HEK293 (cell line): ENCODE measurements around the gene RNF40.

Source experiments
- CTCF ChIA-PET: fragments of 350-600 bp; formaldehyde crosslinking; extraction: SDS; loops from one replicate; lab custom pipeline; 2021; ENCODE audit warnings: antibody characterized with exemption; lab: Yijun Ruan, JAX
- POLR2A ChIA-PET: fragments of 300-600 bp; formaldehyde crosslinking; extraction: SDS; loops from one replicate; lab custom pipeline; 2020; ENCODE audit warnings: antibody characterized with exemption, inconsistent platforms; lab: Yijun Ruan, JAX
- H3K27ac ChIP-seq: fragments of 200-500 bp; sonication (Bioruptor generic); 2 replicates; pipeline ENCODE4 v1.5.1; 2014; ENCODE audit warnings: low read depth, low read length, control low read depth, inconsistent platforms; ENCODE audit errors: extremely low read depth
- H3K36me3 ChIP-seq, 2 experiments: fragments of 200-500 bp in 1 of 2; sonication (Bioruptor generic) in 1 of 2; 1 replicate in 1 of 2; 2 replicates in 1 of 2; pipeline ENCODE4 v1.5.1; 2014 to 2017; ENCODE audit warnings: inconsistent platforms in 2 of 2, low read length in 2 of 2; ENCODE audit not compliant: control insufficient read depth in 2 of 2, insufficient read depth in 1 of 2
- H3K4me1 ChIP-seq: fragments of 200-500 bp; sonication (Bioruptor generic); 2 replicates; pipeline ENCODE4 v1.5.1; 2014; ENCODE audit warnings: mild to moderate bottlenecking, low read length, inconsistent platforms; ENCODE audit not compliant: control insufficient read depth, insufficient read depth
- H3K4me3 ChIP-seq: 2 replicates; pipeline ENCODE4 v1.5.1; 2011; ENCODE audit warnings: low read depth, mild to moderate bottlenecking, control low read depth, low read length, moderate library complexity
- H3K9me3 ChIP-seq: fragments of 200-500 bp; sonication (Bioruptor generic); 2 replicates; pipeline ENCODE4 v1.5.1; 2014; ENCODE audit warnings: low read depth, low read length, inconsistent platforms; ENCODE audit not compliant: control insufficient read depth, insufficient read depth
- GLIS1 ChIP-seq: fragments of 450-650 bp; formaldehyde crosslinking; IDR thresholded peaks from 2 replicates; pipeline ENCODE4 v1.5.1; 2016; ENCODE audit warnings: missing biosample characterization, missing genetic modification characterization
- IKZF3 ChIP-seq: fragments of 450-650 bp; IDR thresholded peaks from 2 replicates; pipeline ENCODE4 v1.5.0; 2018; ENCODE audit warnings: missing biosample characterization, mild to moderate bottlenecking, missing genetic modification characterization, moderate library complexity
- KLF9 ChIP-seq: fragments of 450-650 bp; formaldehyde crosslinking; IDR thresholded peaks from 2 replicates; pipeline ENCODE4 v1.5.1; 2016; ENCODE audit warnings: missing biosample characterization, missing genetic modification characterization, low read depth
- MZF1 ChIP-seq: fragments of 450-650 bp; formaldehyde crosslinking; IDR thresholded peaks from 2 replicates; pipeline ENCODE4 v1.5.1; 2017; ENCODE audit warnings: missing biosample characterization, missing genetic modification characterization, borderline replicate concordance
- REST ChIP-seq: fragments of 450-650 bp; formaldehyde crosslinking; IDR thresholded peaks from 2 replicates; pipeline ENCODE4 v1.5.1; 2016; ENCODE audit warnings: missing biosample characterization, missing genetic modification characterization
- SETDB1 ChIP-seq: IDR thresholded peaks from one replicate; pipeline ENCODE4 v1.6.1; 2017; ENCODE audit warnings: mild to moderate bottlenecking, low read length, moderate library complexity, mixed read lengths; ENCODE audit not compliant: insufficient read length
- ZBTB1 ChIP-seq: fragments of 450-650 bp; formaldehyde crosslinking; IDR thresholded peaks from 2 replicates; pipeline ENCODE4 v1.5.1; 2016; ENCODE audit warnings: missing biosample characterization, missing genetic modification characterization
- ZFHX2 ChIP-seq: fragments of 450-650 bp; formaldehyde crosslinking; conservative IDR thresholded peaks from 2 replicates; pipeline ENCODE4 v1.5.1; 2016; ENCODE audit warnings: missing biosample characterization, missing genetic modification characterization
- ZFP37 ChIP-seq: fragments of 450-650 bp; formaldehyde crosslinking; IDR thresholded peaks from 2 replicates; pipeline ENCODE4 v1.5.1; 2016; ENCODE audit warnings: missing biosample characterization, missing genetic modification characterization
- ZNF148 ChIP-seq: fragments of 450-650 bp; formaldehyde crosslinking; IDR thresholded peaks from 2 replicates; pipeline ENCODE4 v1.5.0; 2017; ENCODE audit warnings: missing biosample characterization, missing genetic modification characterization, borderline replicate concordance
- ZNF223 ChIP-seq: fragments of 450-650 bp; formaldehyde crosslinking; IDR thresholded peaks from 2 replicates; pipeline ENCODE4 v1.5.1; 2016; ENCODE audit warnings: missing biosample characterization, missing genetic modification characterization
- ZNF274 ChIP-seq, 2 experiments: fragments of 200-500 bp in 1 of 2; fragments of 450-650 bp in 1 of 2; sonication (Bioruptor generic) in 1 of 2; formaldehyde crosslinking in 1 of 2; IDR thresholded peaks; 2 replicates each; pipeline versions ENCODE4 v1.5.1 to v1.6.1; 2014 to 2016; ENCODE audit warnings: borderline replicate concordance in 1 of 2, inconsistent platforms in 1 of 2, low read length in 1 of 2, missing biosample characterization in 1 of 2, missing genetic modification characterization in 1 of 2
- ZNF514 ChIP-seq: fragments of 450-650 bp; formaldehyde crosslinking; IDR thresholded peaks from 2 replicates; pipeline ENCODE4 v1.5.1; 2016; ENCODE audit warnings: missing biosample characterization, missing genetic modification characterization
- ZNF521 ChIP-seq: fragments of 450-650 bp; formaldehyde crosslinking; IDR thresholded peaks from 2 replicates; pipeline ENCODE4 v1.5.1; 2017; ENCODE audit warnings: missing biosample characterization, mild to moderate bottlenecking, missing genetic modification characterization
- ZNF600 ChIP-seq: fragments of 450-650 bp; formaldehyde crosslinking; IDR thresholded peaks from 2 replicates; pipeline ENCODE4 v1.5.1; 2016; ENCODE audit warnings: missing biosample characterization, missing genetic modification characterization
- ZNF785 ChIP-seq: fragments of 450-650 bp; formaldehyde crosslinking; IDR thresholded peaks from 2 replicates; pipeline ENCODE4 v1.5.1; 2016; ENCODE audit warnings: missing biosample characterization, missing genetic modification characterization
- ZNF791 ChIP-seq: fragments of 450-650 bp; formaldehyde crosslinking; IDR thresholded peaks from 2 replicates; pipeline ENCODE4 v1.5.1; 2016; ENCODE audit warnings: missing biosample characterization, missing genetic modification characterization
- TF ChIP-seq, protein P1 (sequence below): fragments of 450-650 bp; formaldehyde crosslinking; IDR thresholded peaks from 2 replicates; pipeline ENCODE4 v1.5.1; 2016; ENCODE audit warnings: missing biosample characterization, missing genetic modification characterization

The RNF40 gene

GRCh38 chr16:30720086-30720485, 42.0 kb upstream of the RNF40 start (continued):
- TF ChIP-seq, protein P1, sequence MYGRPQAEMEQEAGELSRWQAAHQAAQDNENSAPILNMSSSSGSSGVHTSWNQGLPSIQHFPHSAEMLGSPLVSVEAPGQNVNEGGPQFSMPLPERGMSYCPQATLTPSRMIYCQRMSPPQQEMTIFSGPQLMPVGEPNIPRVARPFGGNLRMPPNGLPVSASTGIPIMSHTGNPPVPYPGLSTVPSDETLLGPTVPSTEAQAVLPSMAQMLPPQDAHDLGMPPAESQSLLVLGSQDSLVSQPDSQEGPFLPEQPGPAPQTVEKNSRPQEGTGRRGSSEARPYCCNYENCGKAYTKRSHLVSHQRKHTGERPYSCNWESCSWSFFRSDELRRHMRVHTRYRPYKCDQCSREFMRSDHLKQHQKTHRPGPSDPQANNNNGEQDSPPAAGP = no peak
- TF ChIP-seq ZNF514 = no peak
- TF ChIP-seq ZFP37 (tag by site-specific recombination) = no peak
- no peak for TF ChIP-seq ZNF148 (tag by site-specific recombination)
- TF ChIP-seq ZNF791 (tag by site-specific recombination) = no peak
- TF ChIP-seq KLF9 (tag by site-specific recombination) = no peak
- no peak for TF ChIP-seq ZNF521 (tag by site-specific recombination)
- TF ChIP-seq MZF1 (tag by site-specific recombination) = no peak

GRCh38 chr16:30720694-30721093, 41.4 kb upstream of the RNF40 start:
- TF ChIP-seq IKZF3 (tag by site-specific recombination) = no peak
- TF ChIP-seq GLIS1 = peak; percentile 62
- ChIA-PET POLR2A (interaction anchor here (1.6 kb wide), 1 partner anchor 28 kb away, joined by 5 read pairs; the partner anchor contains the start of gene PHKG2), CTCF (no interaction called here)
- Histone ChIP-seq H3K4me3 (no peak overlapping the region), H3K27ac (no peak overlapping the region), H3K9me3 (no peaks in the 10 kb centered on the region), H3K4me1 (no peaks in the 10 kb centered on the region), H3K36me3 (peaks cover 74 to 97% of the 10 kb centered on the region in 2 experiments)

DNA sequence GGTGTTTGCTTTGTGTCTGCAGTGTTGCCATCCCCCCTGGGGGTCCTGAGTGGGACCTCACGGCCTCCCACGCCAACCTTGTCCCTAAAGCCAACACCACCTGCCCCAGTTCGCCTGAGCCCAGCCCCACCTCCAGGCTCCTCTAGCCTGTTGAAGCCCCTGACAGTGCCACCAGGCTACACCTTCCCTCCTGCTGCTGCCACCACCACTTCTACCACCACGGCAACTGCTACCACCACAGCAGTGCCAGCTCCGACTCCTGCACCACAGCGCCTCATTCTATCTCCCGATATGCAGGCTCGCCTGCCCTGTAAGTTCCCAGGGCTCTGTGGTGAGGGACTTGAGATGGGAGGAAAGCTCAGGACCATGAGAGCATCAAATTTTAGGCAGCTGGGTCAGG, 41.0 kb upstream of the RNF40 start:
- Histone ChIP-seq H3K36me3 (peaks cover 73 to 97% of the 10 kb centered on the region in 2 experiments), H3K4me3 (no peak overlapping the region), H3K27ac (no peak overlapping the region), H3K9me3 (no peaks in the 10 kb centered on the region), H3K4me1 (no peaks in the 10 kb centered on the region)
- POLR2A ChIA-PET = no interaction called here
- TF ChIP-seq ZNF223 = no peak
- TF ChIP-seq ZNF600 (tag by site-specific recombination) = peak; percentile 75
- TF ChIP-seq ZBTB1 = no peak
- no peak for TF ChIP-seq ZFHX2
- no peak for TF ChIP-seq SETDB1
- TF ChIP-seq ZNF274 (IDR thresholded peaks at IDR 0.05; ENCODE audit: low read length) = no peak
- TF ChIP-seq ZNF274 (tag by site-specific recombination; IDR thresholded peaks at IDR 0.05; ENCODE audit: borderline replicate concordance) = no peak
- no peak for TF ChIP-seq ZNF785 (tag by site-specific recombination)
- no peak for TF ChIP-seq REST
- CTCF ChIA-PET = interaction anchor here (0.5 kb wide), 2 partner anchors 14 to 298 kb away, joined by 4 to 5 read pairs; no protein-coding TSS in a partner anchor
